ENCODE results near the gene AGER.

- TF ChIP-seq, protein P1, sequence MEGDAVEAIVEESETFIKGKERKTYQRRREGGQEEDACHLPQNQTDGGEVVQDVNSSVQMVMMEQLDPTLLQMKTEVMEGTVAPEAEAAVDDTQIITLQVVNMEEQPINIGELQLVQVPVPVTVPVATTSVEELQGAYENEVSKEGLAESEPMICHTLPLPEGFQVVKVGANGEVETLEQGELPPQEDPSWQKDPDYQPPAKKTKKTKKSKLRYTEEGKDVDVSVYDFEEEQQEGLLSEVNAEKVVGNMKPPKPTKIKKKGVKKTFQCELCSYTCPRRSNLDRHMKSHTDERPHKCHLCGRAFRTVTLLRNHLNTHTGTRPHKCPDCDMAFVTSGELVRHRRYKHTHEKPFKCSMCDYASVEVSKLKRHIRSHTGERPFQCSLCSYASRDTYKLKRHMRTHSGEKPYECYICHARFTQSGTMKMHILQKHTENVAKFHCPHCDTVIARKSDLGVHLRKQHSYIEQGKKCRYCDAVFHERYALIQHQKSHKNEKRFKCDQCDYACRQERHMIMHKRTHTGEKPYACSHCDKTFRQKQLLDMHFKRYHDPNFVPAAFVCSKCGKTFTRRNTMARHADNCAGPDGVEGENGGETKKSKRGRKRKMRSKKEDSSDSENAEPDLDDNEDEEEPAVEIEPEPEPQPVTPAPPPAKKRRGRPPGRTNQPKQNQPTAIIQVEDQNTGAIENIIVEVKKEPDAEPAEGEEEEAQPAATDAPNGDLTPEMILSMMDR (IDR thresholded peaks at IDR 0.05), result no peak
- TF ChIP-seq POLR2A (IDR thresholded peaks at IDR 0.05), result no peak
Measured at GRCh38 chr6:32167761-32168262, 16.2 kb downstream of the AGER start.
